CD4-positive, CD25-positive, alpha-beta regulatory T cell (primary cell): ENCODE data around the gene TCF4. TPM values are rescaled to one million over a fixed set of nuclear protein-coding genes. Genes with fewer than 3 reads are reported as not detected.

Source experiments
- ATAC-seq, 2 donors: fragments of 150-1000 bp; cut with Tn5 transposase; one replicate each; pipeline ENCODE4 v1.10.0; 2021; ENCODE audit warnings: low read depth in 2 of 2, moderate number of reproducible peaks in 2 of 2, moderate library complexity in 1 of 2
- DNase-seq, 3 donors: peaks; one replicate each; pipeline versions ENCODE4 v3.0.0 to v3.0.0-alpha.2; 2012 to 2022; ENCODE audit warnings: mixed read lengths in 1 of 3
- H3K27ac ChIP-seq: one replicate; pipeline ENCODE4 v1.7.0; 2013; ENCODE audit warnings: mild to moderate bottlenecking, low read length; ENCODE audit not compliant: insufficient read depth, poor library complexity, severe bottlenecking
- H3K27me3 ChIP-seq: one replicate; pipeline ENCODE4 v1.7.0; 2013; ENCODE audit warnings: low read length; ENCODE audit not compliant: control insufficient read depth, insufficient read depth
- H3K36me3 ChIP-seq: one replicate; pipeline ENCODE4 v1.7.0; 2013; ENCODE audit warnings: mild to moderate bottlenecking, low read length, moderate library complexity; ENCODE audit not compliant: control insufficient read depth, insufficient read depth
- H3K4me1 ChIP-seq: 2 replicates; pipeline ENCODE4 v1.7.0; 2013; ENCODE audit warnings: mild to moderate bottlenecking, low read length; ENCODE audit not compliant: insufficient read depth, control insufficient read depth, poor library complexity, severe bottlenecking
- H3K4me3 ChIP-seq: one replicate; pipeline ENCODE4 v1.7.0; 2013; ENCODE audit warnings: low read depth, mild to moderate bottlenecking, low read length, moderate library complexity
- H3K9me3 ChIP-seq, 2 experiments: 1 replicate in 1 of 2; 2 replicates in 1 of 2; pipeline ENCODE4 v1.7.0; 2013; ENCODE audit warnings: low read length in 2 of 2, mild to moderate bottlenecking in 1 of 2, moderate library complexity in 1 of 2; ENCODE audit not compliant: control insufficient read depth in 2 of 2
- H3K27ac Mint-ChIP-seq, 3 donors: one replicate each; pipeline ENCODE4 v1.8.0; 2020 to 2022; ENCODE audit warnings: mild to moderate bottlenecking in 3 of 3, mixed read lengths in 3 of 3, moderate library complexity in 2 of 3
- H3K27me3 Mint-ChIP-seq: one replicate; pipeline ENCODE4 v1.8.0; 2022; ENCODE audit warnings: mild to moderate bottlenecking, mixed read lengths
- H3K36me3 Mint-ChIP-seq: one replicate; pipeline ENCODE4 v1.8.0; 2020; ENCODE audit warnings: mixed read lengths
- H3K4me1 Mint-ChIP-seq, 4 donors: one replicate each; pipeline ENCODE4 v1.8.0; 2020 to 2022; ENCODE audit warnings: mixed read lengths in 4 of 4, mild to moderate bottlenecking in 1 of 4
- H3K4me3 Mint-ChIP-seq, 4 donors: one replicate each; pipeline ENCODE4 v1.8.0; 2020 to 2022; ENCODE audit warnings: mild to moderate bottlenecking in 4 of 4, mixed read lengths in 4 of 4, moderate library complexity in 3 of 4
- H3K9me3 Mint-ChIP-seq, 7 donors: one replicate each; pipeline ENCODE4 v1.8.0; 2020 to 2022; ENCODE audit warnings: mixed read lengths in 7 of 7, mild to moderate bottlenecking in 3 of 7, moderate library complexity in 2 of 7
- polyA plus RNA-seq, 4 donors: library from polyadenylated mRNA; unstranded; fragments of 300-500 nt; fragmentation: Illumina TruSeq; gene quantifications; one replicate each; pipeline ENCODE4 v1.2.3, GENCODE V29; 2021
- total RNA-seq: library from RNA; stranded (reverse); gene quantifications from one replicate; pipeline ENCODE4 v1.2.3, GENCODE V29; 2022

TCF4 gene
- total and polyA plus RNA-seq, 5 donors from 2014 or later: 0.06 to 2.4 (median 0.92) TPM

DNA sequence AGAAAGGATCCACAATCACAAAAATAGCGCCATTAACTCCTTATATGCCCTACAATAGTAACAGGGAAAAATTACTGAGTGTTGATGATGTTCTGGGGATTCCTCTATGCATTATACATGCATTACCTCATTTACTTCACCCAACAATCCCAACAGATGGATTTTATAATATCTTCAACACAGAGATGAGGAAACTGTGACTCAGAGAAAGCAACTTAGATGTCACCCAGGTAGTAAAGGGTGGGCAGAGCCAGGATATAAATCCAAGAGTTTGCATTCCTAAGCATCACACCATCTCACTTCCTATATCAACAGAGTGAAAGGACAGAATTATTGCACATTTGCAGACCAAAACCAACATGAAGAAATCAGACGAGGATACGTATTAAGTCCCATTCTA lies 144.2 kb downstream of the TCF4 start:
- no peak for ATAC-seq

DNA sequence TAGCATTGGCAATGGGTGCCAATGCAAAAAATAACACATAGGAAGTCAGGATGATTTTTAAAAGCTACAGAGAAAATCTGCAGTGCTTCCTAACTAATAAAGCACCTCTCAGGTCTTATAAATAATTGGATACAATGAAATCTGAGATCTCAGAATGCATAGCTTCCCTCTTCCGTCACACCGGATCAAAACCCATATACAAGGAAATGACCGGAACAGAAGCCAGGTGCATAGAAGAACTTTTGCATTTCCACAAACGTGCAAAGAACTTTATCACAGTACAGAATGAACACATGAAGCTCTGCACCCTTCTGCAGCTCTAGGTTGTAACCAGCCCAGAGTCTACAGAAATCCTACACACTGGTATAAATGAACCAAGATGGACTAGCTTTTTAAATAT lies 145.4 kb downstream of the TCF4 start:
- no peak overlapping the region for H3K4me3 Mint-ChIP-seq
- no peaks in the 10 kb centered on the region for H3K4me1 ChIP-seq

More for the DNA sequence above, 144.2 kb downstream of the TCF4 start:
- peaks cover 0 to 2% (median 0%) of the 10 kb centered on the region in 4 donors for H3K4me1 Mint-ChIP-seq
- peaks cover 1 to 8% (median 7%) of the 10 kb centered on the region in 7 donors for H3K9me3 Mint-ChIP-seq
- no peaks in the 10 kb centered on the region for H3K36me3 Mint-ChIP-seq
- Histone ChIP-seq H3K27ac (no peak overlapping the region), H3K4me3 (no peak overlapping the region), H3K4me1 (no peaks in the 10 kb centered on the region), H3K36me3 (no peaks in the 10 kb centered on the region), H3K27me3 (no peaks in the 10 kb centered on the region), H3K9me3 (no peaks in the 10 kb centered on the region)
- H3K4me3 Mint-ChIP-seq: no peak overlapping the region
- no peak for DNase-seq
- no peaks in the 10 kb centered on the region for H3K27me3 Mint-ChIP-seq
- no peak overlapping the region for H3K27ac Mint-ChIP-seq

DNA sequence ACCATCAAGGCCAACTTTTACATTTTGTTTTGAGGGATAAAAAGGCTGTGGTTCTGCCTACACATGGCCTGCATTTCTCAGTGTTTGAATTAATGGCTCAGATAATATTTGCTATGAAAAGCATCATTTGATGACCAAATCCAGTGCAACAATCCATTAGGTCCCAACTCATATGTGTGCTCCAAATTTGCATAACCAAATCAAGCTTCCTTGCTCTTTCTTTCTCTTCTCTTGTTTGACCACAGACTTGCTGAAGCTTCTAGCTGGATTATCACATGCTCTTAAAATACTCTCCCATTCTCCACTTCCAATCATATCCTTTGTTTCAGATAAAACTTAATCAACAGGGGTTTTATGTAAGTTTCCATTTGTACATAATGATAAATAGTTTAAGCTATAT lies 147.0 kb downstream of the TCF4 start:
- Mint-ChIP-seq H3K4me1 (peaks cover 0 to 2% (median 0%) of the 10 kb centered on the region in 4 donors), H3K27ac (no peak overlapping the region), H3K36me3 (no peaks in the 10 kb centered on the region), H3K27me3 (no peaks in the 10 kb centered on the region), H3K9me3 (peaks cover 2 to 8% (median 7%) of the 10 kb centered on the region in 7 donors), H3K4me3 (no peak overlapping the region)
- ATAC-seq (no peak), DNase-seq (no peak)
- Histone ChIP-seq H3K36me3 (no peaks in the 10 kb centered on the region), H3K27me3 (no peaks in the 10 kb centered on the region), H3K27ac (no peak overlapping the region), H3K9me3 (no peaks in the 10 kb centered on the region), H3K4me1 (no peaks in the 10 kb centered on the region), H3K4me3 (no peak overlapping the region)

More for the DNA sequence above, 145.4 kb downstream of the TCF4 start:
- ATAC-seq (no peak), DNase-seq (no peak)
- no peak overlapping the region for H3K4me3 ChIP-seq
- Mint-ChIP-seq H3K36me3 (no peaks in the 10 kb centered on the region), H3K4me1 (peaks cover 0 to 2% (median 0%) of the 10 kb centered on the region in 4 donors), H3K27me3 (no peaks in the 10 kb centered on the region), H3K9me3 (peaks cover 2 to 9% (median 7%) of the 10 kb centered on the region in 7 donors), H3K27ac (no peak overlapping the region)
- H3K36me3 ChIP-seq: no peaks in the 10 kb centered on the region
- no peaks in the 10 kb centered on the region for H3K27me3 ChIP-seq
- no peaks in the 10 kb centered on the region for H3K9me3 ChIP-seq
- no peak overlapping the region for H3K27ac ChIP-seq

DNA sequence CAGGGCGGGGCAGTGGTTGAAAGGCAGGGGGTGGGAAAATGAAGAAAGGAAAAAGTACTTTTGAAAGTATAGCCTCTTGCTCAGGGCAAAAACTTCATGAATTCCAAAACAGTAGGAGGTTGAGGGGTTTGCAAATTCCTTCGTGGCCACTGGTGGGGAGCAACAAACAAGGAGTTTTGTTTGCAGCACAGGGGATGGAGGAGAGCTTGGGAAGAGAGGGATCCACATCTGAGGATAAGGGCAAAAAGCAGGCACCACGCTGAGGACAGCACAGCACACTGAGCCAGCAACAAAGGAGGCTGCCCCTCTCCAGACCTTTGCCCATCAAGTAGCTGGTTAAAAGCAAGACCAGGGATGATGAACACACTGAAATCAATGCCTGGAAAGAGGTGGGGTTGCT lies 148.9 kb downstream of the TCF4 start:
- Histone ChIP-seq H3K27me3 (no peaks in the 10 kb centered on the region), H3K4me3 (no peak overlapping the region), H3K27ac (no peak overlapping the region), H3K4me1 (no peaks in the 10 kb centered on the region), H3K9me3 (no peaks in the 10 kb centered on the region), H3K36me3 (no peaks in the 10 kb centered on the region)
- no peaks in the 10 kb centered on the region for H3K27me3 Mint-ChIP-seq
- peaks cover 0 to 10% (median 2%) of the 10 kb centered on the region in 7 donors for H3K9me3 Mint-ChIP-seq
- no peak for ATAC-seq
- no peak overlapping the region for H3K4me3 Mint-ChIP-seq
- H3K36me3 Mint-ChIP-seq: no peaks in the 10 kb centered on the region
- no peak for DNase-seq
- peaks cover 0 to 2% (median 0%) of the 10 kb centered on the region in 4 donors for H3K4me1 Mint-ChIP-seq
- no peak overlapping the region for H3K27ac Mint-ChIP-seq

DNA sequence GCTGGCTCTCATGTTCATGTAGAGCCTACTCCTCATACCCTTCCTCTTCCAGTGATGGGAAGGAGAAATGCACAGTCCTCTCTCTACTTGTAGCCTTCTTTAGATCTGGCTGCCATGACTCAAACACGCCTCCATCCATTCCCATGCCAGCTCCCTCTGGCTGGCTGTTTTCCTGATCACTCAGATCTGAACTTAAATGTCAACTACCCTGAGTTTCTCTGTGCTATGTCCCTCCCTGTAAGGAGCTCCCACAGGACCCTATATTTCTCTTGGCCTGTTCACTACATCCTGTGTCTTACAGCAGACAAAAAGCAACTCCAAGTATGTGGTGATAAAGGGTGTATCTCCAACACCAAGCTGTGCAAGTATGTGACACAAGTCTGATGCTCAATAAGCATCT lies 152.4 kb downstream of the TCF4 start:
- H3K27me3 ChIP-seq: no peaks in the 10 kb centered on the region
- H3K27ac ChIP-seq: no peak overlapping the region
- Mint-ChIP-seq H3K9me3 (peaks cover 0 to 10% (median 5%) of the 10 kb centered on the region in 7 donors), H3K27ac (no peak overlapping the region), H3K4me1 (peaks cover 0 to 2% (median 0%) of the 10 kb centered on the region in 4 donors), H3K27me3 (peaks cover 4% of the 10 kb centered on the region), H3K4me3 (no peak overlapping the region), H3K36me3 (no peaks in the 10 kb centered on the region)
- ATAC-seq: no peak
- H3K36me3 ChIP-seq: no peaks in the 10 kb centered on the region
- no peak overlapping the region for H3K4me3 ChIP-seq
- no peak for DNase-seq
- H3K4me1 ChIP-seq: no peaks in the 10 kb centered on the region
- H3K9me3 ChIP-seq: no peaks in the 10 kb centered on the region

DNA sequence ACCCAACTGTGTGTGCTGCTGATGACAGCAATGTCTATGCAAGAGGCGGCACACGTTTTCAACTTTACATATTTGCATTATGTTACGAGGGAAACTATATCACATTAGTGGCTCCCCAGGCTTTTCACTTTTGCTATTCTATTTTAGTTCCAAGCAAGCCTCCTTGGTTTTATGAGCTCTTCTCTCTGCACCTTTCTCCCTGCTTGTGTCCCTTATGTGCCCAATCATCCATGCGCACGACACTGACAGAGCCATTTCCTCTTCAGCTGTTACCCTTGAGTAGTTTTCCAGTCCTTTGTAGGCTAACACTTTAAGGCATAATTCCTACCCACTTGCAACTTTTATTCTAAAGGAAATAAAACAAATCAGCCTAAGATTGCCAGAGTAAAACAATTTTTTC lies 154.3 kb downstream of the TCF4 start:
- Mint-ChIP-seq H3K9me3 (peaks cover 0 to 6% (median 5%) of the 10 kb centered on the region in 7 donors), H3K27ac (no peak overlapping the region), H3K27me3 (peaks cover 4% of the 10 kb centered on the region), H3K4me1 (no peaks in the 10 kb centered on the region), H3K36me3 (no peaks in the 10 kb centered on the region), H3K4me3 (no peak overlapping the region)
- Histone ChIP-seq H3K36me3 (no peaks in the 10 kb centered on the region), H3K4me3 (no peak overlapping the region), H3K27ac (no peak overlapping the region), H3K4me1 (no peaks in the 10 kb centered on the region), H3K9me3 (no peaks in the 10 kb centered on the region), H3K27me3 (no peaks in the 10 kb centered on the region)
- DNase-seq (no peak), ATAC-seq (no peak)

DNA sequence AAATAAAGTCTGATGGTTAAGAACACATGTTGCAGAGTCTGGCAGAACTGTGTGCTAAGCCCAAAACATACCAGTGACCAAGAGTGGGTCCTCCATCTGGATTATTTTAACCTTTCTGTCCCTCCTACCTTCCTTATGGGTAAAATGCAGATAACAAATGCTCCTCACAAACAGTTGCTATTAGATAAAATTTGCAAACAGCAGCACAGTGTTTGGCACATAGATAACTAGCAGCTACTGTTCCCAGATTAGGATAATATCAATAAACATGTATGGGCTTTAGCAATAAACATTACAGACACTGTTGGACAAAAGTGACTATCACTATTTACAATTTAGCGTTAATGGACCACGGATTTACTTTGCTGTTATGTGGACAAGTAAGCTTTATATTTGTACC lies 154.9 kb downstream of the TCF4 start:
- H3K4me3 ChIP-seq: no peak overlapping the region
- H3K27ac ChIP-seq: no peak overlapping the region
- Mint-ChIP-seq H3K4me3 (no peak overlapping the region), H3K36me3 (no peaks in the 10 kb centered on the region), H3K27me3 (peaks cover 4% of the 10 kb centered on the region), H3K4me1 (no peaks in the 10 kb centered on the region), H3K9me3 (peaks cover 0 to 6% (median 4%) of the 10 kb centered on the region in 7 donors), H3K27ac (no peak overlapping the region)
- no peaks in the 10 kb centered on the region for H3K27me3 ChIP-seq
- H3K9me3 ChIP-seq: no peaks in the 10 kb centered on the region
- DNase-seq (no peak), ATAC-seq (no peak)
- no peaks in the 10 kb centered on the region for H3K36me3 ChIP-seq
- no peaks in the 10 kb centered on the region for H3K4me1 ChIP-seq

DNA sequence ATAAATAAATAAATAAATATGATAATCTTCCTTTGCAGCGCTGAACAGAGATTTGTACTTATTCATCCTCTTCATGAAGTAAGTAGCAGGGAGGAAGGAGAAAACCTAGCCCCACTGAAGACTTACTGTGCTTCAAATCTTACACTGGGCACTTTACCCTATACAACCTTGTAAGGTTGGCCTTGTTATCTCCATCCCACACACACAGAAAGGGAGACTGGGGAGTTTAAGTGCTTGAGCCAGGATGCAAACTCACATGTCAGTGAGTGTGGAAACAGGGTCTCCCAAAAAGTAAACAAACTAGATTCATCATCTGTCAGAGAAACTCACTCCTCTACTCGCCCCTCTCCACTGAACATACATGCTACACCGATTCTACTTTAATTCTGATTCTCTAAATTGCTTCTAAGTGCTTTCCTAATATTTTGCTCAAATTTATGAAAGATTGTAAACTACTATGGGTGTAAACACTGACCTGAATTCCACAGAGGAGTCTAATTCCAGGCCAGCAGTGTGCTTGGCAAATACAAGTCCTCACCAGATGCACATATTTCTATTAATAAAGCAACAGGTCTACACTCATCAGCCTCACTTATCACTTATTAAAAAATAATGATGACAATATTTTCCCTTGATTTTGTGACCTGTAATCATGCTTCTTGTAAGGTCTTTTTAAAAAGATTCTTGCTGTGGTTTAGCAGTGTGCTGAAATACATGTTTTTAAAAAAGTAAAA lies 155.5 kb downstream of the TCF4 start:
- ATAC-seq: no peak
- H3K4me1 Mint-ChIP-seq: no peaks in the 10 kb centered on the region
- no peak overlapping the region for H3K27ac Mint-ChIP-seq
- peaks cover 4% of the 10 kb centered on the region for H3K27me3 Mint-ChIP-seq
- Histone ChIP-seq H3K27ac (no peak overlapping the region), H3K27me3 (no peaks in the 10 kb centered on the region), H3K9me3 (no peaks in the 10 kb centered on the region), H3K4me1 (no peaks in the 10 kb centered on the region), H3K4me3 (no peak overlapping the region), H3K36me3 (no peaks in the 10 kb centered on the region)
- DNase-seq: no peak
- no peak overlapping the region for H3K4me3 Mint-ChIP-seq
- H3K36me3 Mint-ChIP-seq: no peaks in the 10 kb centered on the region
- H3K9me3 Mint-ChIP-seq: peaks cover 0 to 6% (median 4%) of the 10 kb centered on the region in 7 donors
